Liver (tissue), 9 donors: ENCODE results near the gene MAP1S. TPM values are rescaled to one million over a fixed set of nuclear protein-coding genes. Genes with fewer than 3 reads are reported as not detected.

Experiments
- DNase-seq: peaks from one replicate; pipeline ENCODE4 v3.0.0-alpha.2; 2017; ENCODE audit warnings: low spot score
- H3K27ac ChIP-seq, 2 donors: one replicate each; pipeline ENCODE4 v1.7.0; 2013; ENCODE audit warnings: inconsistent platforms in 2 of 2, low read length in 2 of 2, control low read depth in 1 of 2, low read depth in 1 of 2, mild to moderate bottlenecking in 1 of 2
- H3K27me3 ChIP-seq, 4 donors: one replicate each; pipeline versions ENCODE4 v1.6.1 to v1.7.0; 2013; ENCODE audit warnings: low read length in 3 of 4, inconsistent platforms in 1 of 4, mild to moderate bottlenecking in 1 of 4, moderate library complexity in 1 of 4; ENCODE audit not compliant: control insufficient read depth in 4 of 4, insufficient read depth in 4 of 4
- H3K36me3 ChIP-seq, 4 donors: one replicate each; pipeline versions ENCODE4 v1.6.1 to v1.7.0; 2013; ENCODE audit warnings: low read length in 3 of 4, mild to moderate bottlenecking in 3 of 4, low read depth in 1 of 4, moderate library complexity in 1 of 4; ENCODE audit not compliant: control insufficient read depth in 4 of 4, insufficient read depth in 3 of 4
- H3K4me1 ChIP-seq, 4 donors: one replicate each; pipeline versions ENCODE4 v1.6.1 to v1.7.0; 2013; ENCODE audit warnings: low read length in 3 of 4, mild to moderate bottlenecking in 3 of 4, moderate library complexity in 1 of 4; ENCODE audit not compliant: control insufficient read depth in 4 of 4, insufficient read depth in 4 of 4
- H3K4me3 ChIP-seq, 3 donors: one replicate each; pipeline versions ENCODE4 v1.6.1 to v1.7.0; 2013; ENCODE audit warnings: low read length in 3 of 3, control low read depth in 1 of 3, low read depth in 1 of 3, mild to moderate bottlenecking in 1 of 3
- H3K9ac ChIP-seq, 2 donors: one replicate each; pipeline ENCODE4 v1.7.0; 2013; ENCODE audit warnings: low read length in 2 of 2, mild to moderate bottlenecking in 2 of 2, moderate library complexity in 2 of 2, control low read depth in 1 of 2, low read depth in 1 of 2
- H3K9me3 ChIP-seq, 4 donors: one replicate each; pipeline versions ENCODE4 v1.6.1 to v1.7.0; 2013; ENCODE audit warnings: low read length in 3 of 4; ENCODE audit not compliant: control insufficient read depth in 4 of 4
- ATF3 ChIP-seq: IDR thresholded peaks from 2 replicates; pipeline ENCODE4 v1.6.1; 2016; ENCODE audit warnings: antibody characterized with exemption
- CTCF ChIP-seq: fragments of 150-350 bp; IDR thresholded peaks from 2 replicates; pipeline ENCODE4 v1.5.1; 2017; ENCODE audit warnings: improper control_type of control experiment, low read depth, low read length; ENCODE audit not compliant: missing input control
- EGR1 ChIP-seq, 2 donors: IDR thresholded peaks; 2 replicates each; pipeline ENCODE4 v1.6.1; 2016 to 2018; ENCODE audit warnings: antibody characterized with exemption in 2 of 2, low read depth in 2 of 2
- FOXA1 ChIP-seq: IDR thresholded peaks from 2 replicates; pipeline ENCODE4 v1.6.1; 2016; ENCODE audit warnings: antibody characterized with exemption
- GABPA ChIP-seq, 2 donors: IDR thresholded peaks in 1 of 2; conservative IDR thresholded peaks in 1 of 2; 2 replicates each; pipeline ENCODE4 v1.6.1; 2016; ENCODE audit warnings: antibody characterized with exemption in 2 of 2, mild to moderate bottlenecking in 1 of 2, moderate library complexity in 1 of 2
- HNF4A ChIP-seq, 2 donors: conservative IDR thresholded peaks; 2 replicates each; pipeline ENCODE4 v1.6.1; 2016; ENCODE audit warnings: antibody characterized with exemption in 2 of 2, mild to moderate bottlenecking in 2 of 2
- HNF4G ChIP-seq: IDR thresholded peaks from 2 replicates; pipeline ENCODE4 v1.6.1; 2016; ENCODE audit warnings: antibody characterized with exemption
- JUND ChIP-seq, 2 donors: IDR thresholded peaks; 2 replicates each; pipeline ENCODE4 v1.6.1; 2016; ENCODE audit warnings: antibody characterized with exemption in 2 of 2
- NR2F2 ChIP-seq: IDR thresholded peaks from 2 replicates; pipeline ENCODE4 v1.6.1; 2016; ENCODE audit warnings: antibody characterized with exemption
- RAD21 ChIP-seq, 2 donors: IDR thresholded peaks; 2 replicates each; pipeline ENCODE4 v1.6.1; 2016; ENCODE audit warnings: antibody characterized with exemption in 2 of 2, mild to moderate bottlenecking in 2 of 2
- RXRA ChIP-seq, 2 donors: IDR thresholded peaks; 2 replicates each; pipeline ENCODE4 v1.6.1; 2017 to 2018; ENCODE audit warnings: antibody characterized with exemption in 2 of 2, mild to moderate bottlenecking in 1 of 2
- TAF1 ChIP-seq: conservative IDR thresholded peaks from 2 replicates; pipeline ENCODE4 v1.6.1; 2016; ENCODE audit warnings: antibody characterized with exemption, mild to moderate bottlenecking
- YY1 ChIP-seq: IDR thresholded peaks from 2 replicates; pipeline ENCODE4 v1.6.1; 2016; ENCODE audit warnings: antibody characterized with exemption, mild to moderate bottlenecking
- WGBS: extraction: QIAGEN DNeasy Blood & Tissue Kit; methylation state at CpG from one replicate; pipeline ENCODE4 v1.1.7; 2013; 5-methylcytosine and 5-hydroxymethylcytosine counted together
- polyA plus RNA-seq, 2 donors: library from polyadenylated mRNA; stranded (reverse) in 1 of 2; unstranded in 1 of 2; fragments of 200-250 nt in 1 of 2; fragments of >200 nt in 1 of 2; fragmentation: Nextera tagmentation in 1 of 2; extraction: Ambion mirVana in 1 of 2; gene quantifications; one replicate each; pipeline versions ENCODE4 v1.2.1 to v1.2.3, GENCODE V29; 2013 to 2015
- total RNA-seq, 2 donors: library from RNA; depleted of rRNA; stranded (reverse); fragments of >200 nt; gene quantifications; one replicate each; pipeline ENCODE4 v1.2.3, GENCODE V29; 2014
- TF ChIP-seq, protein P1 (sequence below): IDR thresholded peaks from 2 replicates; pipeline ENCODE4 v1.6.1; 2016; ENCODE audit warnings: antibody characterized with exemption
- TF ChIP-seq, protein P2 (sequence below): IDR thresholded peaks from 2 replicates; pipeline ENCODE4 v1.6.1; 2016; ENCODE audit warnings: antibody characterized with exemption
- TF ChIP-seq, protein P3 (sequence below): IDR thresholded peaks from 2 replicates; pipeline ENCODE4 v1.6.1; 2016; ENCODE audit warnings: antibody characterized with exemption, mild to moderate bottlenecking
- donor health status: healthy.
- donor health status: healthy.
- donor health status: healthy.
- donor health status: healthy.
- donor health status: healthy.

The MAP1S gene
- total and polyA plus RNA-seq, 4 donors = 8.2 to 20.3 (median 10.6) TPM

DNA sequence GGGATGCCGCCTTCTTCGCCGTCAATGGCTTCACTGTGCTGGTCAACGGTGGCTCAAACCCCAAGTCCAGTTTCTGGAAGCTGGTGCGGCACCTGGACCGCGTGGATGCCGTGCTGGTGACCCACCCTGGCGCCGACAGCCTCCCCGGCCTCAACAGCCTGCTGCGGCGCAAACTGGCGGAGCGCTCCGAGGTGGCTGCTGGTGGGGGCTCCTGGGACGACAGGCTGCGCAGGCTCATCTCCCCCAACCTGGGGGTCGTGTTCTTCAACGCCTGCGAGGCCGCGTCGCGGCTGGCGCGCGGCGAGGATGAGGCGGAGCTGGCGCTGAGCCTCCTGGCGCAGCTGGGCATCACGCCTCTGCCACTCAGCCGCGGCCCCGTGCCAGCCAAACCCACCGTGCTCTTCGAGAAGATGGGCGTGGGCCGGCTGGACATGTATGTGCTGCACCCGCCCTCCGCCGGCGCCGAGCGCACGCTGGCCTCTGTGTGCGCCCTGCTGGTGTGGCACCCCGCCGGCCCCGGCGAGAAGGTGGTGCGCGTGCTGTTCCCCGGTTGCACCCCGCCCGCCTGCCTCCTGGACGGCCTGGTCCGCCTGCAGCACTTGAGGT, 7.0 kb downstream of the MAP1S start:
- H3K27me3 ChIP-seq = no peaks in the 10 kb centered on the region
- no peak overlapping the region for H3K9ac ChIP-seq
- no peak overlapping the region for H3K27ac ChIP-seq
- 97% methylated on average over 59 of the region's 59 CpGs for WGBS
- no peak for TF ChIP-seq RAD21 (IDR thresholded peaks at IDR 0.05)
- TF ChIP-seq FOXA1 = no peak
- no peak for TF ChIP-seq HNF4A (conservative IDR thresholded peaks at IDR 0.05)
- peaks cover 0 to 11% (median 2%) of the 10 kb centered on the region in 4 donors for H3K4me1 ChIP-seq
- H3K36me3 ChIP-seq = peaks cover 17 to 49% (median 23%) of the 10 kb centered on the region in 4 donors
- H3K9me3 ChIP-seq = no peaks in the 10 kb centered on the region
- no peak for DNase-seq
- no peak overlapping the region for H3K4me3 ChIP-seq

DNA sequence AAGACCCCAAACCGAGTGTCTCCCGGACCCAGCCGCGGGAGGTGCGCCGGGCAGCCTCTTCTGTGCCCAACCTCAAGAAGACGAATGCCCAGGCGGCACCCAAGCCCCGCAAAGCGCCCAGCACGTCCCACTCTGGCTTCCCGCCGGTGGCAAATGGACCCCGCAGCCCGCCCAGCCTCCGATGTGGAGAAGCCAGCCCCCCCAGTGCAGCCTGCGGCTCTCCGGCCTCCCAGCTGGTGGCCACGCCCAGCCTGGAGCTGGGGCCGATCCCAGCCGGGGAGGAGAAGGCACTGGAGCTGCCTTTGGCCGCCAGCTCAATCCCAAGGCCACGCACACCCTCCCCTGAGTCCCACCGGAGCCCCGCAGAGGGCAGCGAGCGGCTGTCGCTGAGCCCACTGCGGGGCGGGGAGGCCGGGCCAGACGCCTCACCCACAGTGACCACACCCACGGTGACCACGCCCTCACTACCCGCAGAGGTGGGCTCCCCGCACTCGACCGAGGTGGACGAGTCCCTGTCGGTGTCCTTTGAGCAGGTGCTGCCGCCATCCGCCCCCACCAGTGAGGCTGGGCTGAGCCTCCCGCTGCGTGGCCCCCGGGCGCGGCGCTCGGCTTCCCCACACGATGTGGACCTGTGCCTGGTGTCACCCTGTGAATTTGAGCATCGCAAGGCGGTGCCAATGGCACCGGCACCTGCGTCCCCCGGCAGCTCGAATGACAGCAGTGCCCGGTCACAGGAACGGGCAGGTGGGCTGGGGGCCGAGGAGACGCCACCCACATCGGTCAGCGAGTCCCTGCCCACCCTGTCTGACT, 7.9 kb downstream of the MAP1S start:
- Histone ChIP-seq H3K27ac (no peak overlapping the region), H3K4me3 (no peak overlapping the region), H3K9ac (no peak overlapping the region), H3K9me3 (no peaks in the 10 kb centered on the region), H3K27me3 (no peaks in the 10 kb centered on the region), H3K36me3 (peaks cover 17 to 49% (median 23%) of the 10 kb centered on the region in 4 donors), H3K4me1 (peaks cover 0 to 1% (median 0%) of the 10 kb centered on the region in 4 donors)
- no peak for DNase-seq
- TF ChIP-seq, protein P1, sequence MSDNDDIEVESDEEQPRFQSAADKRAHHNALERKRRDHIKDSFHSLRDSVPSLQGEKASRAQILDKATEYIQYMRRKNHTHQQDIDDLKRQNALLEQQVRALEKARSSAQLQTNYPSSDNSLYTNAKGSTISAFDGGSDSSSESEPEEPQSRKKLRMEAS = no peak
- TF ChIP-seq EGR1 (IDR thresholded peaks at IDR 0.05; ENCODE audit: low read depth in 2 of 2) (no peak), GABPA (IDR thresholded peaks at IDR 0.05 in 1 of 2, conservative IDR thresholded peaks at IDR 0.05 in 1 of 2) (no peak), HNF4G (no peak), HNF4A (conservative IDR thresholded peaks at IDR 0.05) (no peak), RAD21 (IDR thresholded peaks at IDR 0.05) (no peak), ATF3 (no peak), JUND (IDR thresholded peaks at IDR 0.05) (no peak), CTCF (no peak), RXRA (IDR thresholded peaks at IDR 0.05) (no peak), TAF1 (no peak)
- WGBS = 95% methylated on average over 62 of the region's 62 CpGs

DNA sequence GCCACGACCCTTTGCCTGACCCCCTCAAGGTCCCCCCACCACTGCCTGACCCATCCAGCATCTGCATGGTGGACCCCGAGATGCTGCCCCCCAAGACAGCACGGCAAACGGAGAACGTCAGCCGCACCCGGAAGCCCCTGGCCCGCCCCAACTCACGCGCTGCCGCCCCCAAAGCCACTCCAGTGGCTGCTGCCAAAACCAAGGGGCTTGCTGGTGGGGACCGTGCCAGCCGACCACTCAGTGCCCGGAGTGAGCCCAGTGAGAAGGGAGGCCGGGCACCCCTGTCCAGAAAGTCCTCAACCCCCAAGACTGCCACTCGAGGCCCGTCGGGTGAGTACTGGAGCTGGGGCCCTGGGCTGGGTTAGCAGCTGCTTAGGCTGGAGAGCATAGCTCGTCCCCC, 8.6 kb downstream of the MAP1S start:
- no peaks in the 10 kb centered on the region for H3K4me1 ChIP-seq
- WGBS = 95% methylated on average over 19 of the region's 19 CpGs
- DNase-seq = no peak
- no peaks in the 10 kb centered on the region for H3K27me3 ChIP-seq
- H3K27ac ChIP-seq = no peak overlapping the region
- no peaks in the 10 kb centered on the region for H3K9me3 ChIP-seq
- H3K4me3 ChIP-seq = no peak overlapping the region
- peaks cover 17 to 49% (median 23%) of the 10 kb centered on the region in 4 donors for H3K36me3 ChIP-seq
- TF ChIP-seq, protein P2, sequence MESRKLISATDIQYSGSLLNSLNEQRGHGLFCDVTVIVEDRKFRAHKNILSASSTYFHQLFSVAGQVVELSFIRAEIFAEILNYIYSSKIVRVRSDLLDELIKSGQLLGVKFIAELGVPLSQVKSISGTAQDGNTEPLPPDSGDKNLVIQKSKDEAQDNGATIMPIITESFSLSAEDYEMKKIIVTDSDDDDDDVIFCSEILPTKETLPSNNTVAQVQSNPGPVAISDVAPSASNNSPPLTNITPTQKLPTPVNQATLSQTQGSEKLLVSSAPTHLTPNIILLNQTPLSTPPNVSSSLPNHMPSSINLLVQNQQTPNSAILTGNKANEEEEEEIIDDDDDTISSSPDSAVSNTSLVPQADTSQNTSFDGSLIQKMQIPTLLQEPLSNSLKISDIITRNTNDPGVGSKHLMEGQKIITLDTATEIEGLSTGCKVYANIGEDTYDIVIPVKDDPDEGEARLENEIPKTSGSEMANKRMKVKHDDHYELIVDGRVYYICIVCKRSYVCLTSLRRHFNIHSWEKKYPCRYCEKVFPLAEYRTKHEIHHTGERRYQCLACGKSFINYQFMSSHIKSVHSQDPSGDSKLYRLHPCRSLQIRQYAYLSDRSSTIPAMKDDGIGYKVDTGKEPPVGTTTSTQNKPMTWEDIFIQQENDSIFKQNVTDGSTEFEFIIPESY = no peak
- TF ChIP-seq JUND (IDR thresholded peaks at IDR 0.05) = no peak
- no peak for TF ChIP-seq HNF4A (conservative IDR thresholded peaks at IDR 0.05)
- TF ChIP-seq TAF1 = no peak
- no peak for TF ChIP-seq EGR1 (IDR thresholded peaks at IDR 0.05; ENCODE audit: low read depth in 2 of 2)
- TF ChIP-seq, protein P1 = no peak
- TF ChIP-seq NR2F2 = no peak
- no peak for TF ChIP-seq GABPA (IDR thresholded peaks at IDR 0.05 in 1 of 2, conservative IDR thresholded peaks at IDR 0.05 in 1 of 2)
- no peak for TF ChIP-seq YY1
- TF ChIP-seq, protein P3, sequence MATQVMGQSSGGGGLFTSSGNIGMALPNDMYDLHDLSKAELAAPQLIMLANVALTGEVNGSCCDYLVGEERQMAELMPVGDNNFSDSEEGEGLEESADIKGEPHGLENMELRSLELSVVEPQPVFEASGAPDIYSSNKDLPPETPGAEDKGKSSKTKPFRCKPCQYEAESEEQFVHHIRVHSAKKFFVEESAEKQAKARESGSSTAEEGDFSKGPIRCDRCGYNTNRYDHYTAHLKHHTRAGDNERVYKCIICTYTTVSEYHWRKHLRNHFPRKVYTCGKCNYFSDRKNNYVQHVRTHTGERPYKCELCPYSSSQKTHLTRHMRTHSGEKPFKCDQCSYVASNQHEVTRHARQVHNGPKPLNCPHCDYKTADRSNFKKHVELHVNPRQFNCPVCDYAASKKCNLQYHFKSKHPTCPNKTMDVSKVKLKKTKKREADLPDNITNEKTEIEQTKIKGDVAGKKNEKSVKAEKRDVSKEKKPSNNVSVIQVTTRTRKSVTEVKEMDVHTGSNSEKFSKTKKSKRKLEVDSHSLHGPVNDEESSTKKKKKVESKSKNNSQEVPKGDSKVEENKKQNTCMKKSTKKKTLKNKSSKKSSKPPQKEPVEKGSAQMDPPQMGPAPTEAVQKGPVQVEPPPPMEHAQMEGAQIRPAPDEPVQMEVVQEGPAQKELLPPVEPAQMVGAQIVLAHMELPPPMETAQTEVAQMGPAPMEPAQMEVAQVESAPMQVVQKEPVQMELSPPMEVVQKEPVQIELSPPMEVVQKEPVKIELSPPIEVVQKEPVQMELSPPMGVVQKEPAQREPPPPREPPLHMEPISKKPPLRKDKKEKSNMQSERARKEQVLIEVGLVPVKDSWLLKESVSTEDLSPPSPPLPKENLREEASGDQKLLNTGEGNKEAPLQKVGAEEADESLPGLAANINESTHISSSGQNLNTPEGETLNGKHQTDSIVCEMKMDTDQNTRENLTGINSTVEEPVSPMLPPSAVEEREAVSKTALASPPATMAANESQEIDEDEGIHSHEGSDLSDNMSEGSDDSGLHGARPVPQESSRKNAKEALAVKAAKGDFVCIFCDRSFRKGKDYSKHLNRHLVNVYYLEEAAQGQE = no peak
- H3K9ac ChIP-seq = no peak overlapping the region
